NCI-H446 (cell line): Measurements from ENCODE around the gene SCG3.
"Not testable (repeated sequence)": the region's sequence is repeated elsewhere in the genome, so short reads cannot be mapped to it uniquely, and the experiment has no call there.

Experiments
- DNase-seq, 2 experiments: peaks; one replicate each; lab custom pipeline; 2025; lab: John Stamatoyannopoulos, UW

The SCG3 gene

GRCh38 chr15:51681303-51681963, at the start of gene SCG3:
Gene SCG3, plus strand, starts transcription at chr15:51681503. Its CDS starts 253 bp downstream, at chr15:51681756.
- DNase-seq = peak; percentile 68 to 86

- no peak for DNase-seq
These were observed 46.6 kb upstream of the SCG3 start for GRCh38 chr15:51634591-51635198.

- DNase-seq = no peak
These were observed 39.7 kb upstream of the SCG3 start for GRCh38 chr15:51641490-51642130.

- no peak for DNase-seq
These were observed 38.6 kb upstream of the SCG3 start for GRCh38 chr15:51642696-51643095.

- peak; percentile 39 to 83 for DNase-seq
These were observed 34.2 kb upstream of the SCG3 start for GRCh38 chr15:51647128-51647562.

- DNase-seq = not testable (repeated sequence)
These were observed 33.2 kb upstream of the SCG3 start for GRCh38 chr15:51648101-51648500.

- DNase-seq = not testable (repeated sequence)
These were observed 32.7 kb upstream of the SCG3 start for GRCh38 chr15:51648643-51649042.

GRCh38 chr15:51649659-51650521, 31.4 kb upstream of the SCG3 start:
- peak; percentile 44 to 79 for DNase-seq

- no peak for DNase-seq
These were observed 29.1 kb upstream of the SCG3 start for GRCh38 chr15:51652084-51652668.

- not testable (repeated sequence) for DNase-seq
These were observed 25.8 kb upstream of the SCG3 start for GRCh38 chr15:51655401-51656057.

GRCh38 chr15:51658664-51659063, 22.6 kb upstream of the SCG3 start:
- no peak for DNase-seq

GRCh38 chr15:51661072-51661471, 20.2 kb upstream of the SCG3 start:
- no peak for DNase-seq

GRCh38 chr15:51667478-51667877, 13.8 kb upstream of the SCG3 start:
- no peak for DNase-seq

GRCh38 chr15:51668446-51668845, 12.9 kb upstream of the SCG3 start:
- DNase-seq = no peak

GRCh38 chr15:51669381-51669780, 11.9 kb upstream of the SCG3 start:
- DNase-seq = no peak

- no peak for DNase-seq
These were observed 9.1 kb upstream of the SCG3 start for GRCh38 chr15:51672155-51672687.

GRCh38 chr15:51672913-51673857, 8.1 kb upstream of the SCG3 start:
- no peak for DNase-seq

- no peak for DNase-seq
These were observed 6.1 kb upstream of the SCG3 start for GRCh38 chr15:51675234-51675633.

- DNase-seq = no peak
These were observed 4.3 kb upstream of the SCG3 start for GRCh38 chr15:51677021-51677420.

- DNase-seq = no peak
These were observed 3.9 kb upstream of the SCG3 start for GRCh38 chr15:51677452-51677851.
